Measurements from ENCODE around the gene SDC4. TPM values are rescaled to one million over a fixed set of nuclear protein-coding genes. Genes with fewer than 3 reads are reported as not detected.

The SDC4 gene
- polyA plus RNA-seq, 1 of the 3 experiments (the other 2 are of a cell fraction), result 131 TPM

DNA sequence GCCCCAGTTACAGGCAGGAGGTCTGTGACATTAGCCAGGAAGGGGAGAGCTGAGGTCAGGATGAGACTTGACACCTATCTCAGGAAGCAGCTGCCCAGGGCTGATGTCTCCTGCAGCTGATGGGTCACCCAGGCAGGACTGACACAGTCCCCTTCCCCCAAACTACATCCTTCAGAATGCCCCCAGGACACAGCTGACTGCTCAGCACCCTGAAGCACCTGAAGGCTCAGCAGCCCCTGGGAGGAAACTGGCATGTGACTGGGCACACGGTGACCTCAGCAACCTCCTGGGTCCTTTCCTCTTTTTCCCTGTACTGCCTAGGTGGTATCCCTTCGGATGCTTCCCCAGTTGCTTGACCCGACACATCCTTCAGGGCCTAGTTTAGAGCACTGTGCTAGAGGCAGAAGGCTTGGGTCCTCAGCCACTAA lies 1.9 kb downstream of the SDC4 start:
- peak overlapping the region; percentile 96 for H3K9ac ChIP-seq
- H3K4me3 ChIP-seq (ENCODE audit: low read depth in 2 of 2, low read length in 1 of 2), result peak overlapping the region; percentile 72 to 87; a peak in 3 of 4 replicates
- CTCF ChIA-PET, result interaction anchor here (1.1 to 3.4 kb wide), 4 partner anchors 16 to 104 kb away, joined by 4 to 22 read pairs (median 8); partner anchors contain the start of gene SYS1
- H4K20me1 ChIP-seq (ENCODE audit: insufficient read depth), result peaks cover 8% of the 10 kb centered on the region; the same call in 1 of the 2 replicates
- no peak for DNase-seq
- no peak overlapping the region for H3K27ac ChIP-seq (ENCODE audit: low read depth in 2 of 2, low read length in 1 of 2)
- H3K9me2 ChIP-seq, result no peaks in the 10 kb centered on the region
- H3F3A ChIP-seq (replicated peaks; ENCODE audit: insufficient read depth), result peaks cover 16% of the 10 kb centered on the region
- TF ChIP-seq RXRA (IDR thresholded peaks at IDR 0.05; ENCODE audit: borderline replicate concordance, low read depth), result 0 out of 2 replicates have a peak, but pooled peaks have one; percentile 15
- TF ChIP-seq RCOR1 (IDR thresholded peaks at IDR 0.05; ENCODE audit: low read length), result no peak
- TF ChIP-seq CHD2 (IDR thresholded peaks at IDR 0.05; ENCODE audit: low read length, partially characterized antibody), result no peak
- TF ChIP-seq, protein P1, sequence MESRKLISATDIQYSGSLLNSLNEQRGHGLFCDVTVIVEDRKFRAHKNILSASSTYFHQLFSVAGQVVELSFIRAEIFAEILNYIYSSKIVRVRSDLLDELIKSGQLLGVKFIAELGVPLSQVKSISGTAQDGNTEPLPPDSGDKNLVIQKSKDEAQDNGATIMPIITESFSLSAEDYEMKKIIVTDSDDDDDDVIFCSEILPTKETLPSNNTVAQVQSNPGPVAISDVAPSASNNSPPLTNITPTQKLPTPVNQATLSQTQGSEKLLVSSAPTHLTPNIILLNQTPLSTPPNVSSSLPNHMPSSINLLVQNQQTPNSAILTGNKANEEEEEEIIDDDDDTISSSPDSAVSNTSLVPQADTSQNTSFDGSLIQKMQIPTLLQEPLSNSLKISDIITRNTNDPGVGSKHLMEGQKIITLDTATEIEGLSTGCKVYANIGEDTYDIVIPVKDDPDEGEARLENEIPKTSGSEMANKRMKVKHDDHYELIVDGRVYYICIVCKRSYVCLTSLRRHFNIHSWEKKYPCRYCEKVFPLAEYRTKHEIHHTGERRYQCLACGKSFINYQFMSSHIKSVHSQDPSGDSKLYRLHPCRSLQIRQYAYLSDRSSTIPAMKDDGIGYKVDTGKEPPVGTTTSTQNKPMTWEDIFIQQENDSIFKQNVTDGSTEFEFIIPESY (IDR thresholded peaks at IDR 0.05; ENCODE audit: borderline replicate concordance, low read depth), result no peak
- TF ChIP-seq, protein P2, sequence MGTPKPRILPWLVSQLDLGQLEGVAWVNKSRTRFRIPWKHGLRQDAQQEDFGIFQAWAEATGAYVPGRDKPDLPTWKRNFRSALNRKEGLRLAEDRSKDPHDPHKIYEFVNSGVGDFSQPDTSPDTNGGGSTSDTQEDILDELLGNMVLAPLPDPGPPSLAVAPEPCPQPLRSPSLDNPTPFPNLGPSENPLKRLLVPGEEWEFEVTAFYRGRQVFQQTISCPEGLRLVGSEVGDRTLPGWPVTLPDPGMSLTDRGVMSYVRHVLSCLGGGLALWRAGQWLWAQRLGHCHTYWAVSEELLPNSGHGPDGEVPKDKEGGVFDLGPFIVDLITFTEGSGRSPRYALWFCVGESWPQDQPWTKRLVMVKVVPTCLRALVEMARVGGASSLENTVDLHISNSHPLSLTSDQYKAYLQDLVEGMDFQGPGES (IDR thresholded peaks at IDR 0.05; ENCODE audit: low read depth, low read length), result no peak
- H3K4me1 ChIP-seq (ENCODE audit: control insufficient read depth in 1 of 2, insufficient read depth in 2 of 2, low read depth in 1 of 2, low read length in 1 of 2), result peaks cover 59 to 62% of the 10 kb centered on the region in 2 experiments
- no peaks in the 10 kb centered on the region for H3K36me3 ChIP-seq (replicated peaks in 1 of 2; ENCODE audit: control insufficient read depth in 1 of 2, insufficient read depth in 2 of 2, low read length in 1 of 2)
- peak overlapping the region; percentile 96 for H3K4me2 ChIP-seq
- POLR2A ChIA-PET, result interaction anchor here (0.7 to 1.2 kb wide), 2 partner anchors 13 to 16 kb away, joined by 3 read pairs; partner anchors contain the start of gene SYS1
- no peaks in the 10 kb centered on the region for H3K27me3 ChIP-seq (ENCODE audit: insufficient read depth)
- WGBS (ENCODE audit: low lambda C conversion rate), result 81% methylated on average over 2 of the region's 3 CpGs
- peaks cover 67% of the 10 kb centered on the region for H3K79me2 ChIP-seq (ENCODE audit: insufficient read depth)
- no peaks in the 10 kb centered on the region for H3K9me3 ChIP-seq
- H2AFZ ChIP-seq (ENCODE audit: low read depth), result no peak overlapping the region

DNA sequence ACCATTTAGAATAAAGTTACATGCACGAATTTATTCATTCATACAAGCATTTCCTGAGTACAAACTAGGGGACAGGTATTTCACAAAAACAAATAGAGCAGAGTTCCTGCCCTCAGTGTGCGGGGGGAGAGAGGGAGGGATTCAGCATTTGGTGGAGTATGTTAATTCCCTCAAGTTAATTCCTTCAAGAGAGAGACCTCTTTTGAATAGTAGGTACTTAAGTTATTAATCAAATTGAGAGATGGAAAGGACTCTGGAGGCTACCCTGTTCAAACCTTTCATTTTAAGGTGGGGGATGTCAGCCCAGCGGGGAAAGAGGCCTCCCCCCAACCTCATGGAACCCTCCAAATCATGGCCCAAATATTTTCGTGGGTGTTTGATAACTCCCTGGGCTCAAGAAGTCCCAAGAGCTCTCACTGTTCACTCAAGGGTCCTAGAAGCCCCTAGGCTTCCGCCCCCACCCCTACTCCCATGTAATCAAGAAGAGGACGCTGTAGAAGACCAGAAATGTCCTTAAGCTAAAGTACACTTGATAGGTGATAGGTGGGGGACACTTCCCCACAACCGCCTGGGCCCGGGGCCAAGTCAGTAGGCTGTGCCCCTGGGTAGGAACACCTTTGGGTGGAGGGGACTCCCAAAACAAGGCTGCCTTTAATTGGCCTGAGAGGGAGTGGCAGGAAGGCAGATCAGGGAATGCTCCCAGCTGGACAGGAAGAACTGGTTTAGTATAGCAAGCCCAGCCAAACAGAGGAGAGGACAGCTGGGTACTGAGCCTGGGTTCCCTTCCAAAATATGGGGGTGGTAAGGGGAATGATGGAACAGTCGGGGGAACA lies 2.9 kb downstream of the SDC4 start:
- peaks cover 4 to 7% of the 10 kb centered on the region in 2 experiments for H3K36me3 ChIP-seq (replicated peaks in 1 of 2; ENCODE audit: control insufficient read depth in 1 of 2, insufficient read depth in 2 of 2, low read length in 1 of 2)
- H3F3A ChIP-seq (replicated peaks; ENCODE audit: insufficient read depth), result peaks cover 16% of the 10 kb centered on the region
- no peaks in the 10 kb centered on the region for H3K9me3 ChIP-seq
- peaks cover 8% of the 10 kb centered on the region; the same call in 1 of the 2 replicates for H4K20me1 ChIP-seq (ENCODE audit: insufficient read depth)
- WGBS (ENCODE audit: low lambda C conversion rate), result 84% methylated on average over 9 of the region's 9 CpGs
- H3K9ac ChIP-seq, result peak overlapping the region; percentile 96; the same call in 1 of the 2 replicates
- DNase-seq, result no peak
- ChIA-PET CTCF (interaction anchor here (0.9 to 3.4 kb wide), 5 partner anchors 17 to 105 kb away, joined by 3 to 22 read pairs (median 4); partner anchors contain the start of gene SYS1), POLR2A (no interaction called here)
- peaks cover 77% of the 10 kb centered on the region for H3K79me2 ChIP-seq (ENCODE audit: insufficient read depth)
- H3K27ac ChIP-seq (ENCODE audit: low read depth in 2 of 2, low read length in 1 of 2), result peak overlapping the region; percentile 11 to 90; a peak in 2 of 4 replicates
- peaks cover 63 to 67% of the 10 kb centered on the region in 2 experiments for H3K4me1 ChIP-seq (ENCODE audit: control insufficient read depth in 1 of 2, insufficient read depth in 2 of 2, low read depth in 1 of 2, low read length in 1 of 2)
- peak overlapping the region; percentile 72 to 87; a peak in 2 of 4 replicates for H3K4me3 ChIP-seq (ENCODE audit: low read depth in 2 of 2, low read length in 1 of 2)
- no peaks in the 10 kb centered on the region for H3K27me3 ChIP-seq (ENCODE audit: insufficient read depth)
- peak overlapping the region; percentile 96 for H3K4me2 ChIP-seq
- no peaks in the 10 kb centered on the region for H3K9me2 ChIP-seq
- H2AFZ ChIP-seq (ENCODE audit: low read depth), result no peak overlapping the region
- no peak for TF ChIP-seq GATA2 (CRISPR knock-in tag; IDR thresholded peaks at IDR 0.05)
- TF ChIP-seq JUND (IDR thresholded peaks at IDR 0.05), result no peak
- TF ChIP-seq, protein P3, sequence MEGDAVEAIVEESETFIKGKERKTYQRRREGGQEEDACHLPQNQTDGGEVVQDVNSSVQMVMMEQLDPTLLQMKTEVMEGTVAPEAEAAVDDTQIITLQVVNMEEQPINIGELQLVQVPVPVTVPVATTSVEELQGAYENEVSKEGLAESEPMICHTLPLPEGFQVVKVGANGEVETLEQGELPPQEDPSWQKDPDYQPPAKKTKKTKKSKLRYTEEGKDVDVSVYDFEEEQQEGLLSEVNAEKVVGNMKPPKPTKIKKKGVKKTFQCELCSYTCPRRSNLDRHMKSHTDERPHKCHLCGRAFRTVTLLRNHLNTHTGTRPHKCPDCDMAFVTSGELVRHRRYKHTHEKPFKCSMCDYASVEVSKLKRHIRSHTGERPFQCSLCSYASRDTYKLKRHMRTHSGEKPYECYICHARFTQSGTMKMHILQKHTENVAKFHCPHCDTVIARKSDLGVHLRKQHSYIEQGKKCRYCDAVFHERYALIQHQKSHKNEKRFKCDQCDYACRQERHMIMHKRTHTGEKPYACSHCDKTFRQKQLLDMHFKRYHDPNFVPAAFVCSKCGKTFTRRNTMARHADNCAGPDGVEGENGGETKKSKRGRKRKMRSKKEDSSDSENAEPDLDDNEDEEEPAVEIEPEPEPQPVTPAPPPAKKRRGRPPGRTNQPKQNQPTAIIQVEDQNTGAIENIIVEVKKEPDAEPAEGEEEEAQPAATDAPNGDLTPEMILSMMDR (IDR thresholded peaks at IDR 0.05), result no peak
- no peak for TF ChIP-seq TEAD4 (IDR thresholded peaks at IDR 0.05; ENCODE audit: borderline replicate concordance, insufficient read depth)
- no peak for TF ChIP-seq SMC3 (IDR thresholded peaks at IDR 0.05; ENCODE audit: low read depth, low read length)
- no peak for TF ChIP-seq ELF1 (IDR thresholded peaks at IDR 0.05)
- TF ChIP-seq, protein P2 (IDR thresholded peaks at IDR 0.05; ENCODE audit: low read depth, low read length), result no peak
- TF ChIP-seq CHD2 (IDR thresholded peaks at IDR 0.05; ENCODE audit: low read length, partially characterized antibody), result no peak
- no peak for TF ChIP-seq NFIC (IDR thresholded peaks at IDR 0.05; ENCODE audit: borderline replicate concordance)
- TF ChIP-seq GABPA (IDR thresholded peaks at IDR 0.05; ENCODE audit: low read depth), result no peak
- TF ChIP-seq, protein P1 (IDR thresholded peaks at IDR 0.05; ENCODE audit: borderline replicate concordance, low read depth), result no peak
- TF ChIP-seq, protein P4, sequence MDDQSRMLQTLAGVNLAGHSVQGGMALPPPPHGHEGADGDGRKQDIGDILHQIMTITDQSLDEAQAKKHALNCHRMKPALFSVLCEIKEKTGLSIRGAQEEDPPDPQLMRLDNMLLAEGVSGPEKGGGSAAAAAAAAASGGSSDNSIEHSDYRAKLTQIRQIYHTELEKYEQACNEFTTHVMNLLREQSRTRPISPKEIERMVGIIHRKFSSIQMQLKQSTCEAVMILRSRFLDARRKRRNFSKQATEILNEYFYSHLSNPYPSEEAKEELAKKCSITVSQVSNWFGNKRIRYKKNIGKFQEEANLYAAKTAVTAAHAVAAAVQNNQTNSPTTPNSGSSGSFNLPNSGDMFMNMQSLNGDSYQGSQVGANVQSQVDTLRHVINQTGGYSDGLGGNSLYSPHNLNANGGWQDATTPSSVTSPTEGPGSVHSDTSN (IDR thresholded peaks at IDR 0.05), result no peak
- no peak for TF ChIP-seq TCF12 (IDR thresholded peaks at IDR 0.05)
